NCI-H1436 treated with DMSO at 0.1 percent for 48 hours (cell line): ENCODE data around the gene WNT10A.
"Not testable (repeated sequence)": the region's sequence is repeated elsewhere in the genome, so short reads cannot be mapped to it uniquely, and the experiment has no call there.

Experiments used
- DNase-seq: peaks from one replicate; lab custom pipeline; 2025; lab: John Stamatoyannopoulos, UW

Gene WNT10A

GRCh38 chr2:218931751-218932150 lies 51.1 kb downstream of the WNT10A start:
- DNase-seq, result not testable (repeated sequence)
